HG02798 (cell line): ENCODE results near the gene CNBP.
"Not testable (repeated sequence)": the region's sequence is repeated elsewhere in the genome, so short reads cannot be mapped to it uniquely, and the experiment has no call there.

Source experiments
- ATAC-seq: cut with Tn5 transposase; IDR thresholded peaks from one replicate; pipeline ENCODE4 v1.9.1; 2021; ENCODE audit warnings: mild to moderate bottlenecking; ENCODE audit not compliant: unreplicated experiment, poor library complexity

Gene CNBP

DNA sequence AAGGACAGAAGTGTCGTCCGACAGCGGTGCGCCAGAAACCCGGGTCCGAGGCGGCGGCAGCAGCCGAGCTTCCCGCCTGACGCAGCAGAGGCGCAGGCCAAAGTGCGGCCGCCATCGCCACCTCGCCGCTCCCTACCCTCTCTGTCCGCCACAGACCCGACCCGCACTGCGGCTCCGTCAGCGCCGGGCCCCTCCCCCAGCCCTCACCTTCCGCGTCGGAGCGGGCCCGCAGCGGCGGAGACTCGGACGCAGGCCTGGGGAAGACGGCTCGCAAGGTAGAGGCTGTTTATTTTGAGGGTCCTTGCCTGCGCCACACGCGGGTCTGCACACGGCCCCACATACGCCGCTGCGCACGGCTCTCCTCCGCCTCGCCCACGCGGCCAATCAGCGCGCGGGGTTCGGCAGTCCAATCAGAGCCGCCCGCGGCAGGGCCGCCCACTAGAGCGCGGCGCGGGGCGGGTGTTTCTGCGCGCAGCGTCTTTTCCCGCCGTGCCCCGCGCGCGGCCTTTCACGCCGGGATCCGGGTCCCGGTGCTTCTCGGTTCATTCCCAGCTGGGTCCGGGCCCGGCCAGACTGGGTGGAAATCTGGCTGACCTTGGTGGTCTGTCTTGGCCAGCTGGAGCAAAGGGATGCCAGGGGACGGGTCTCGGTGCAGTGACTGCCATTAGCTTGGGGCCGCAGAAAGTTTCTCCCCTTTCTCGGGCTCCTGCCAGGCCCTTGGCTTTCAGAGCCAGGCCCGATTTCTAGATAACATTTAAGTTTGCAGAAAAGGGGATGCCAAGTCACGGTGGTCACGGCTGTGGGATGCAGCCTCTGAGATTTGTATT lies at the start of gene CNBP:
Gene CNBP (minus strand): TSS at position 328 of the 827 bp plus-strand sequence. CDS start 12,139 bp downstream, outside the sequence.
- ATAC-seq = peak; percentile 96

DNA sequence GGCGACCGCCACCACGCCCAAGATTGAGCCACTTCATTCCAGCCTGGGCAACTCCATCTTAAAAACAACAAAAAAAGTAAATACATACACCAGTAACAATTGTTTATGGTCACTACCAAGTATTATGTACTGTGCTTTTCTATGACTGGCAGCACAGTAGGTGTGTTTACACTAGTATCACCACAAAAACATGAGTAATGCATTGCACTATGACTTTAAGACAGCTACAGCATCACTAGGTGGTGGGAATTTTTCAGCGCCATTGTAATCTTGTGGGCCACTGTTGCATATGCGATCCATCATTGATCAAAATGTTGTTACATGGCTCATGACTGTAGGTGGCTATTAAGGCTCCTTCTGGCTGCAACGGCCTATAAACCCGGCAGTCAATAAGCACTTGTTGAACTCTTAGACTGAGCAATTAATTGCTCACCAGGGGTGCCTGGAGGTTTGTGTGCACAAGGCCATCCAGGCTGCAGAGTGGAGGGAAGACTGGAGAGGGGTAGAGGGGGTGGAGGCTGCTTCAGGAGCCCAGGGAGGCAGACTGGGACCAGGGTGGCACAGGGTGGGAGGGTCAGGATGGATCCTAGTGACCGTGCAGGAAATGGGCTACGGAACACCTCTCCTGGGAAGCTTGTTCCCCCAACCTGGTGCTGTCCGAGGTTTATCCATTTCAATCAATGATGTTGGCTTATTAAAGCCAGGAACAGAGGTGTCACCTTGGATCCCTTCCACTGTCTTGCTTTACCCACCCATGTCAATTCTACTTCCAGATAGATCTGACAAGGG lies 47.8 kb upstream of the CNBP start:
- ATAC-seq = no peak

DNA sequence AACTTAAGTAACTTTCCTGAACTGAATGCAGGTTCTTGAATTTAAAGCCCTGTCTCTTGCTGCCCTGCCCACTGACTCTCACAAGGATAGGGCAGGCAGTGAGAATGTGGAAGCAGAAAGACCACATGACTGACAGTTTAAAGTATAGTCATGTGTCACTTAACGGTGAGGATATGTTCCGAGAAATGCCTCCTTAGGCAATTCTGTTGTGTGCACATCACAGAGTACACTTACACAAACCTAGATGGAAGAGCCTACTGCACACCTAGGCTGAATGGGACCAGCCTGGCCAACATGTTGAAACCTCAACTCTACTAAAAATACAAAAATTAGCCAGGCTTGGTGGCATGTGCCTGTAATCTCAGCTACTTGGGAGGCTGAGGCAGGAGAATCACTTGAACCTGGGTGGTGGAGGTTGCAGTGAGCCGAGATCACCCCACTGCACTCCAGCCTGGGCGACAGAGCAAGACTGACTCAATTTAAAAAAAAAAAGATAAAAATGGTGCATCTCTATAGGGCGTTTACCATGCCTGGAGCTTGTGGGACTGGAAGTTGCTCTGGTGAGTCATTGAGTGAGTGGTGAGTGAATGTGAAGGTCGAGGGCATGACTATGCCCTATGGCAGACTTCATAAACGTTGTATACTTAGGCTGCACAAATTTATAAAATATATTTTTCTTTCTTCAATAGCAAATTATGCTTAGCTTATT lies 46.8 kb upstream of the CNBP start:
- no peak for ATAC-seq

DNA sequence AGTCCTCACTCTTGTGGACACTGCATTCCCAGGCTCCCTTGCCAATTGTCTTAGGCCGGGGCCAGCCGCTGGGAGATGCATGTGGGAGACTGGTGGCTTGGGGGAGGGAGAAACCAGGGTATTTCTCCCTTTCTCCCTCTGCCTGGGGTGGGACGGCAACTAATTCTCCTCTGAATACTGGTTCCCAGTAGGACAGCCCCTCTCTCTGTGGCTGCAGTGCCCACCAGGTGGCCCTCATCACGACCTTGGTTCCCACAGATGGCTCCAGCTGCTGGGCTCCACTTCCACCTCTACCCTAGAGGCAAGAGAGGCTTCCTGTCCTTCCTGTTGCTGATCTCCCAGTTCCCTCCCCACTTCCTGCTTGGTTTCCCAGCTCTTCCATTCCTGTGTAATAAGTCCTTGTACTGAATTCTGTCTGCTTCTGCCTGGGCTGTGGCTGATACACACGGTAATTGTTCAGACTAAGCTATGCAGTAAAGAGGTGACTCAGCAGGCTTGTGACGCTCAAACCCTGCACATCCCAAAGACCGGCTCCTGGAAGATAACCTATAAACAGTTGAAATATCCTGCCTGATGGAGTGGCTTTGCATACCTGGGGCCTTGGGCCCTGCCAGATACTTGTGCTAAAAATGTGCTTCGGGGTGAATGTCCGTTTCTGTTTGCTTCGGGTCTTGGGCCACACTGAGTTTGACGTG lies 45.3 kb upstream of the CNBP start:
- ATAC-seq = no peak

- ATAC-seq = no peak
Observed at GRCh38 chr3:129226374-129226773, 42.7 kb upstream of the CNBP start.

DNA sequence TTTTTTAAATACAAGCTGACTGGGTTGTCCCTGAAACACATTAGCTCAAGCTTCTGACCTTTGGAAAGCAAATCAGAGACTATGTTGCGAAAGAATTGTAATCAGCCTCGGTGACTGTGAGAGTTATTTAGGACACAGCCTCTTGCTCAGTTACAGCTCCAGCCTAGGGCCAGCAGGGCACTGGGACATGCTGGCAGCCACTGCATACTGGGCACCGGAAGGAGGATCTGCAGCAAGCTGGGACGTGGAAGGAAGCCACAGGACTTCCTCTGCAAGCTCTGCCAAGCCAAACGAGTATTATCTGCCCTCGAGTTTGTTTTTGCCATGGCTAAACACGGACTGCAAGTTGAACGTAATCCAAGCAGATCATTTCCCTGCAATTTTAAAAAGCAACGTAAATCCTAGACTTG lies 41.3 kb upstream of the CNBP start:
- ATAC-seq = no peak

GRCh38 chr3:129224387-129224786 lies 40.7 kb upstream of the CNBP start:
- ATAC-seq = not testable (repeated sequence)

GRCh38 chr3:129218742-129219141 lies 35.0 kb upstream of the CNBP start:
- ATAC-seq = no peak

GRCh38 chr3:129213238-129213637 lies 29.5 kb upstream of the CNBP start:
- no peak for ATAC-seq

- ATAC-seq = no peak
Observed at GRCh38 chr3:129211772-129212171, 28.1 kb upstream of the CNBP start.

DNA sequence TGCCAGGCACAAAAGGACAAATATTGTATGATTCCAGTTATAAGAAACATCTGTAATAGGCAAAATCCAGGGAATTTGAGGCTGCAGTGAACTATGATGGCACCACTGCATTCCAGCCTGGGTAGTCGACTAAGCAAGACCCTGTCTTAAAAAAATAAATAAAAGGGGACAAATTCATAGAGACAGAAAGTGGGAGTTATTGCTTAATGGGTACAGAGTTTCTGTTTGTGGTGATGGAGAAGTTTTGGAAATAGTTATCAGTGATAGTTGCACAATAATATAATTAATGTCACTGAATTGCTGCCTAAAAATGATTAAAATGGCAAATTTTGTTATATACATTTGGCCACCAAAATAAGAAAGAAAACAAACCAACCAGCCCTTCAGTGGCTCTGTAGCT lies 27.6 kb upstream of the CNBP start:
- no peak for ATAC-seq

DNA sequence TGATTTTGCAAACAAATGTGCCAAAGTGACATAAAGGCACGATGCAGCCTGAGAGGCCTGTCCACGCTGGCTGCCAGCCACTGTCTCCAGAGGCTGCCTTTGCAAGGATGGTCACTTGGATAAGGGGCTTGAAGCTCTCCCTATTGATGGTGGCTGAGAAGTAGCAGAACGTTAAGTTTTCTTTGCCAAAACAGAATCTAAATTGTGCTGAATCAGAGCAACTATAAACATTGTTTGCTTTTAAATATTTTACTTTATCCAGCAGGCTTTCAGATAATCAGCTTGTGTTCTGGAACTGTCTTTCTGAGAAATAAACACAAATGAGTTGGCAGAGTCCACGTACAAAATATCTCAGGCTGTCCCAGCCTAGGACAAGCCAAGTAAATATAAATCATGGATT lies 23.8 kb upstream of the CNBP start:
- ATAC-seq = no peak

- no peak for ATAC-seq
Observed at GRCh38 chr3:129205109-129205832, 21.6 kb upstream of the CNBP start.

- ATAC-seq = no peak
Observed at GRCh38 chr3:129204473-129204872, 20.8 kb upstream of the CNBP start.

DNA sequence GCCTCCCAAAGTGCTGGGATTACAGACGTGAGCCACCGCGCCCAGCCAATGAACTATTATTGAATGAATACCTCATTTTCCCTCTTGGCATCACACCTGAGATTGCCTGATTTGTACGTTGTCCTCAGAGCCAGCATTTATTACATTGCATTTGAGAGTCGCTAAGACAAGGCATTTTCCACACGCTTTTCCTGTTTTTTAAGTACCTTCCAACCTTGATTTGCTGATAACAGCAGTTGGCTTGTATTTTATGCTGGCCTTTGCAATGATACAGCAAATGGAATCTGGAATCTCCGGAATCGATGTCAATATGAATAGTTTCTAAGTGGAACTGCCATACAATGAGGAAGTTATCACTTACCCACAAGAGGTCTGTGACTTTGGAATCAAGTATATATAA lies 15.7 kb upstream of the CNBP start:
- no peak for ATAC-seq

GRCh38 chr3:129197321-129197720 lies 13.6 kb upstream of the CNBP start:
- ATAC-seq = no peak

GRCh38 chr3:129196601-129197000 lies 12.9 kb upstream of the CNBP start:
- ATAC-seq = no peak

DNA sequence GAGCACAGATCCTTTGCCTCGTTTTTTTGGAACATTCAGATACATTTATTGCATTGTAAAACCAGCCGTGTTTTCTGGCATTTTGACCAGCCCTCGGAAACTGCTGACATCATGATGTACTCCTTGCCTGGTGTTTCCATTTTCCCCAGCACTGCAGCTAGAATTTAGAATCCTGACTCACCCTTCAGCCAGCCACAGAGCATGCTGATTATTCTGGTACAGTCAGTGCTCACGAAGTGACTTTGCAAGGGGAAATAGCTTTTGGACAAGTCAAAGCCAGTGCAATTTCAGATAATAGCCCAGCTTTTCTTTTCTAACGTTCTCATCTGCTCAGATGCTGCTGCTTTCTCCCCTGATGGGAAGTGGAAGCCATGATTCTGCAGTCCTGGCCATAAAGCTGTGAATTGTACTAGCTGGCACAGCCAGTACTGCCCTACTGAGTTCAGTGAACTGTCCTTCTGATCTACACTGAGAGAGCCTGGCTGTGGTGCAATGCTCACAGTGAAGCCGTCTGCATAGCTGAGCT lies 12.1 kb upstream of the CNBP start:
- no peak for ATAC-seq

DNA sequence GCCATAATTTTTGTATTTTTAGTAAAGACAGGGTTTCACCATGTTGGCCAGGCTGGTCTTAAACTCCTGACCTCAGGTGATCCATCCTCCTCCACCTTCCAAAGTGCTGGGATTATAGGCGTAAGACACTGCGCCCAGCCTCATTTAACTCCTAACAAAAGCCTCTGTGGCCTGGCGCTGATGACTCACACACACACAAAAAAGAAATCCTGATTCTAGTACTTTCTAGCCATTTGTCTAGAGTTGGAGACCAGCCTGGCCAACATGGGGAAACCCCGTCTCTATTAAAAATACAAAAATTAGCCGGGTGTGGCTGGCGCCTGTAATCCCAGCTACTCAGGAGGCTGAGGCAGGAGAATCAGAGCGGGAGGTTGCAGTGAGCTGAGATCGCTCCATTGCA lies 6.1 kb upstream of the CNBP start:
- ATAC-seq = not testable (repeated sequence)
